ENCODE data around the gene LAG3.

LAG3 gene

GRCh38 chr12:6820166-6820565, 47.8 kb downstream of the LAG3 start:
- no peak overlapping the region for H3K4me3 ChIP-seq (ENCODE audit: low read length)
- no peaks in the 10 kb centered on the region for H3K79me2 ChIP-seq (ENCODE audit: control insufficient read depth, low read length)
- H3K4me1 ChIP-seq (ENCODE audit: control insufficient read depth, low read length): peaks cover 10% of the 10 kb centered on the region
- no peaks in the 10 kb centered on the region for H3K9me3 ChIP-seq (ENCODE audit: control insufficient read depth, insufficient read depth, low read length)
- TF ChIP-seq EZH2phosphoT487 (IDR thresholded peaks at IDR 0.05; ENCODE audit: borderline replicate concordance, low read length): no peak
- TF ChIP-seq, protein P1, sequence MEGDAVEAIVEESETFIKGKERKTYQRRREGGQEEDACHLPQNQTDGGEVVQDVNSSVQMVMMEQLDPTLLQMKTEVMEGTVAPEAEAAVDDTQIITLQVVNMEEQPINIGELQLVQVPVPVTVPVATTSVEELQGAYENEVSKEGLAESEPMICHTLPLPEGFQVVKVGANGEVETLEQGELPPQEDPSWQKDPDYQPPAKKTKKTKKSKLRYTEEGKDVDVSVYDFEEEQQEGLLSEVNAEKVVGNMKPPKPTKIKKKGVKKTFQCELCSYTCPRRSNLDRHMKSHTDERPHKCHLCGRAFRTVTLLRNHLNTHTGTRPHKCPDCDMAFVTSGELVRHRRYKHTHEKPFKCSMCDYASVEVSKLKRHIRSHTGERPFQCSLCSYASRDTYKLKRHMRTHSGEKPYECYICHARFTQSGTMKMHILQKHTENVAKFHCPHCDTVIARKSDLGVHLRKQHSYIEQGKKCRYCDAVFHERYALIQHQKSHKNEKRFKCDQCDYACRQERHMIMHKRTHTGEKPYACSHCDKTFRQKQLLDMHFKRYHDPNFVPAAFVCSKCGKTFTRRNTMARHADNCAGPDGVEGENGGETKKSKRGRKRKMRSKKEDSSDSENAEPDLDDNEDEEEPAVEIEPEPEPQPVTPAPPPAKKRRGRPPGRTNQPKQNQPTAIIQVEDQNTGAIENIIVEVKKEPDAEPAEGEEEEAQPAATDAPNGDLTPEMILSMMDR (IDR thresholded peaks at IDR 0.05; ENCODE audit: low read depth, low read length, poor library complexity, severe bottlenecking): no peak
- H4K20me1 ChIP-seq (ENCODE audit: control insufficient read depth, insufficient read depth, low read depth, low read length): no peaks in the 10 kb centered on the region
- no peaks in the 10 kb centered on the region for H3K36me3 ChIP-seq (ENCODE audit: control insufficient read depth, low read length)
- peaks cover 52% of the 10 kb centered on the region for H3K27me3 ChIP-seq (ENCODE audit: control insufficient read depth, low read length)
- no peak overlapping the region for H3K4me2 ChIP-seq (ENCODE audit: low read length)
- H3F3A ChIP-seq (ENCODE audit: control insufficient read depth, insufficient read depth): no peaks in the 10 kb centered on the region
- H3K27ac ChIP-seq (ENCODE audit: low read depth, low read length): no peak overlapping the region
- H3K9me2 ChIP-seq (replicated peaks; ENCODE audit: control insufficient read depth, low read length): no peaks in the 10 kb centered on the region

GRCh38 chr12:6821591-6822425, 49.5 kb downstream of the LAG3 start, which contains the start of gene GPR162:
GPR162 (plus strand) TSS chr12:6821821; CDS start chr12:6823899, 2,078 bp downstream.
- no peaks in the 10 kb centered on the region for H3K9me3 ChIP-seq (ENCODE audit: control insufficient read depth, insufficient read depth, low read length)
- no peak within 1 kb of the TSS for H3K27ac ChIP-seq (ENCODE audit: low read depth, low read length)
- no peak within 1 kb of the TSS for H3K4me3 ChIP-seq (ENCODE audit: low read length)
- no peaks in the 10 kb centered on the region for H4K20me1 ChIP-seq (ENCODE audit: control insufficient read depth, insufficient read depth, low read depth, low read length)
- peaks cover 68% of the 10 kb centered on the region for H3K27me3 ChIP-seq (ENCODE audit: control insufficient read depth, low read length)
- no peaks in the 10 kb centered on the region for H3K79me2 ChIP-seq (ENCODE audit: control insufficient read depth, low read length)
- H3K9me2 ChIP-seq (replicated peaks; ENCODE audit: control insufficient read depth, low read length): no peaks in the 10 kb centered on the region
- TF ChIP-seq, protein P1 (IDR thresholded peaks at IDR 0.05; ENCODE audit: low read depth, low read length, poor library complexity, severe bottlenecking): no peak
- no peak for TF ChIP-seq EZH2phosphoT487 (IDR thresholded peaks at IDR 0.05; ENCODE audit: borderline replicate concordance, low read length)
- H3F3A ChIP-seq (ENCODE audit: control insufficient read depth, insufficient read depth): no peaks in the 10 kb centered on the region
- peak within 1 kb of the TSS; percentile 25 for H3K4me2 ChIP-seq (ENCODE audit: low read length)
- H3K4me1 ChIP-seq (ENCODE audit: control insufficient read depth, low read length): peaks cover 10% of the 10 kb centered on the region
- no peaks in the 10 kb centered on the region for H3K36me3 ChIP-seq (ENCODE audit: control insufficient read depth, low read length)

DNA sequence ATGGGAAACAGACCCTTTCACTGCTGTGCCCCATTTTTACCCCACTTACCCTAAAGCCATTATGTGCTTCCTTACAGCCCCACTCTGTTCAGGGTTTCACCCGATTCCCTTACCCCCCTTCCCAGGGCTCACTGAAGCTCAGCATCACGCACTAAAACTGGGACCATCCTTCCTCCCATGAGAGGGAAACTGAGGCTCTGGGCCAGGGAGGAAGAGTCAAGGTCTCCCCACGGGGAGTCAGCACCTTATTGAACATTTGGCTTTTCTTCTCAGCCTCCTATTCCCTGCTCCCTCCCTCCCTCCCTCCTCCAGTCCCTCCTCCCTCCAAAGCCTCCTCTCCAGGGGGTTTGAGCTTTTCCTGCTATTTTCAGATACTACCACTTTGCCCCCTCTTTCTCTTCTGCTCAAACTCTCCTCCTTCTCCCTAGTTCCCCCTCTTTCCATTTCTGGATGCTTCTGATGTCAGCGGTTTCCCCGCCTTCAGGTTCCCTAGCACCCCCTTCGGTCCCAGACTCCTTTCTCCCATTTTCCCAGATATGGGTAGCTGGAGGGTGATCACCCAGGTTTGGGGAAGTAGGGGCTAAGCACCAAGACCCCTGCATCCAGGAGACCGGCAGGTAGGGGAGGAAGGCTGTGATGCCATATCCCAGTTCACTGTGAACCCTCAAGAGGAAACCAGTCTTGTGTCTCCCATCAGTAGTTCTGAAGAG, 50.3 kb downstream of the LAG3 start:
- Histone ChIP-seq H3K27me3 (ENCODE audit: control insufficient read depth, low read length) (peaks cover 76% of the 10 kb centered on the region), H4K20me1 (ENCODE audit: control insufficient read depth, insufficient read depth, low read depth, low read length) (no peaks in the 10 kb centered on the region), H3K4me1 (ENCODE audit: control insufficient read depth, low read length) (peaks cover 15% of the 10 kb centered on the region), H3K27ac (ENCODE audit: low read depth, low read length) (no peak overlapping the region), H3K9me2 (replicated peaks; ENCODE audit: control insufficient read depth, low read length) (no peaks in the 10 kb centered on the region), H3K4me2 (ENCODE audit: low read length) (no peak overlapping the region), H3K9me3 (ENCODE audit: control insufficient read depth, insufficient read depth, low read length) (no peaks in the 10 kb centered on the region), H3K79me2 (ENCODE audit: control insufficient read depth, low read length) (no peaks in the 10 kb centered on the region), H3K4me3 (ENCODE audit: low read length) (no peak overlapping the region), H3K36me3 (ENCODE audit: control insufficient read depth, low read length) (no peaks in the 10 kb centered on the region), H3F3A (ENCODE audit: control insufficient read depth, insufficient read depth) (no peaks in the 10 kb centered on the region)
- TF ChIP-seq, protein P1 (IDR thresholded peaks at IDR 0.05; ENCODE audit: low read depth, low read length, poor library complexity, severe bottlenecking): no peak
- TF ChIP-seq EZH2phosphoT487 (IDR thresholded peaks at IDR 0.05; ENCODE audit: borderline replicate concordance, low read length): no peak

Data from DOHH2 (cell line).